Measurements from ENCODE around the gene GLIS1.
A peak's percentile ranks its signal among the peaks of the same experiment; 100 is the strongest.

Gene GLIS1

GRCh38 chr1:53473463-53473862 lies 265.5 kb downstream of the GLIS1 start:
- DNase-seq, result no peak

- no peak for DNase-seq
Observed at GRCh38 chr1:53471000-53471399, 268.0 kb downstream of the GLIS1 start.

- DNase-seq, result no peak
Observed at GRCh38 chr1:53470584-53470983, 268.4 kb downstream of the GLIS1 start.

GRCh38 chr1:53470155-53470554 lies 268.8 kb downstream of the GLIS1 start:
- DNase-seq, result peak; percentile 22

GRCh38 chr1:53469373-53469772 lies 269.6 kb downstream of the GLIS1 start:
- no peak for DNase-seq

- no peak for DNase-seq
Observed at GRCh38 chr1:53468374-53468773, 270.6 kb downstream of the GLIS1 start.

GRCh38 chr1:53467391-53467790 lies 271.6 kb downstream of the GLIS1 start:
- no peak for DNase-seq

GRCh38 chr1:53465023-53465957 lies 273.7 kb downstream of the GLIS1 start:
- DNase-seq, result no peak

- DNase-seq, result no peak
Observed at GRCh38 chr1:53463961-53464899, 274.7 kb downstream of the GLIS1 start.

- no peak for DNase-seq
Observed at GRCh38 chr1:53462769-53463501, 276.0 kb downstream of the GLIS1 start.

GRCh38 chr1:53462193-53462592 lies 276.8 kb downstream of the GLIS1 start:
- no peak for DNase-seq

- no peak for DNase-seq
Observed at GRCh38 chr1:53461323-53462044, 277.5 kb downstream of the GLIS1 start.

GRCh38 chr1:53460666-53461322 lies 278.2 kb downstream of the GLIS1 start:
- DNase-seq, result no peak

- no peak for DNase-seq
Observed at GRCh38 chr1:53460211-53460634, 278.7 kb downstream of the GLIS1 start.

GRCh38 chr1:53459321-53460175 lies 279.4 kb downstream of the GLIS1 start, which contains the start of gene DMRTB1:
Gene DMRTB1 (plus strand): TSS chr1:53459399. CDS start chr1:53459454, 55 bp downstream.
- DNase-seq, result no peak

GRCh38 chr1:53458634-53459033 lies 280.3 kb downstream of the GLIS1 start:
- DNase-seq, result no peak

All from NCI-H748 treated with DMSO at 0.1 percent for 48 hours (cell line).